WTC11 (cell line): Measurements from ENCODE around the gene GALK2. TPM values are rescaled to one million over a fixed set of nuclear protein-coding genes. Genes with fewer than 3 reads are reported as not detected.

ENCODE experiments used
- ATAC-seq: fragments of 200-7000 bp; cut with Tn5 transposase; 2 replicates; pipeline ENCODE4 v1.10.0; 2021; ENCODE audit warnings: mild to moderate bottlenecking, moderate library complexity
- CTCF ChIA-PET: fragments of 300-600 bp; sonication (Branson Sonifier 250); formaldehyde crosslinking; loops from one replicate; lab custom pipeline; 2021; ENCODE audit warnings: antibody characterized with exemption; lab: Charles Lee
- POLR2A ChIA-PET: fragments of 350-600 bp; sonication (Branson Sonifier 250); formaldehyde crosslinking; loops from one replicate; lab custom pipeline; 2021; ENCODE audit warnings: antibody characterized with exemption; lab: Charles Lee
- DNase-seq: peaks from one replicate; pipeline ENCODE4 v3.0.0; 2021; ENCODE audit warnings: low spot score
- H3K27ac Mint-ChIP-seq: 2 replicates; pipeline ENCODE4 v1.8.0; 2021; ENCODE audit warnings: mixed read lengths
- H3K27me3 Mint-ChIP-seq: 2 replicates; pipeline ENCODE4 v1.8.0; 2021; ENCODE audit warnings: low read depth, mild to moderate bottlenecking, moderate library complexity, mixed read lengths
- H3K36me3 Mint-ChIP-seq: 2 replicates; pipeline ENCODE4 v1.8.0; 2021; ENCODE audit warnings: mixed read lengths
- H3K4me1 Mint-ChIP-seq: 2 replicates; pipeline ENCODE4 v1.8.0; 2022; ENCODE audit warnings: mixed read lengths
- H3K4me3 Mint-ChIP-seq: 2 replicates; pipeline ENCODE4 v1.8.0; 2021; ENCODE audit warnings: mild to moderate bottlenecking, moderate library complexity, mixed read lengths
- H3K9me3 Mint-ChIP-seq: 2 replicates; pipeline ENCODE4 v1.8.0; 2021; ENCODE audit warnings: mixed read lengths
- ATF2 ChIP-seq: sonication (generic); formaldehyde crosslinking; IDR thresholded peaks from 2 replicates; pipeline ENCODE4 v1.8.1; 2022; ENCODE audit warnings: low read depth, missing genetic modification reagents, borderline replicate concordance
- CREB1 ChIP-seq: sonication (generic); formaldehyde crosslinking; IDR thresholded peaks from 2 replicates; pipeline ENCODE4 v1.8.0; 2023; ENCODE audit warnings: mild to moderate bottlenecking, missing genetic modification reagents
- E2F1 ChIP-seq: sonication (generic); formaldehyde crosslinking; IDR thresholded peaks from 2 replicates; pipeline ENCODE4 v1.8.0; 2022; ENCODE audit warnings: mild to moderate bottlenecking, missing genetic modification reagents
- E2F5 ChIP-seq: sonication (generic); formaldehyde crosslinking; IDR thresholded peaks from 2 replicates; pipeline ENCODE4 v1.8.1; 2022; ENCODE audit warnings: mild to moderate bottlenecking, moderate library complexity, missing genetic modification reagents
- ELF4 ChIP-seq: sonication (generic); formaldehyde crosslinking; IDR thresholded peaks from 2 replicates; pipeline ENCODE4 v1.8.1; 2022; ENCODE audit warnings: low read depth, mild to moderate bottlenecking, moderate library complexity, missing genetic modification reagents
- ETV6 ChIP-seq: sonication (generic); formaldehyde crosslinking; IDR thresholded peaks from 2 replicates; pipeline ENCODE4 v1.8.1; 2022; ENCODE audit warnings: mild to moderate bottlenecking, missing genetic modification reagents
- FOXJ3 ChIP-seq: sonication (generic); formaldehyde crosslinking; IDR thresholded peaks from 2 replicates; pipeline ENCODE4 v1.9.0; 2021; ENCODE audit warnings: missing genetic modification reagents, mild to moderate bottlenecking, borderline replicate concordance
- FOXK1 ChIP-seq: sonication (generic); formaldehyde crosslinking; IDR thresholded peaks from 2 replicates; pipeline ENCODE4 v1.8.0; 2022; ENCODE audit warnings: mild to moderate bottlenecking, moderate library complexity, missing genetic modification reagents
- FOXP4 ChIP-seq: sonication (generic); formaldehyde crosslinking; IDR thresholded peaks from 2 replicates; pipeline ENCODE4 v1.8.0; 2022; ENCODE audit warnings: mild to moderate bottlenecking, missing genetic modification reagents
- GABPB1 ChIP-seq: sonication (generic); formaldehyde crosslinking; IDR thresholded peaks from 2 replicates; pipeline ENCODE4 v1.8.1; 2023; ENCODE audit warnings: mild to moderate bottlenecking, missing genetic modification reagents
- GTF2I ChIP-seq: fragments of 250-450 bp; sonication (Bioruptor Pico); conservative IDR thresholded peaks from 2 replicates; pipeline ENCODE4 v1.4.0; 2021; ENCODE audit warnings: mild to moderate bottlenecking
- HMGXB4 ChIP-seq: sonication (generic); formaldehyde crosslinking; IDR thresholded peaks from 2 replicates; pipeline ENCODE4 v1.8.1; 2023; ENCODE audit warnings: mild to moderate bottlenecking, moderate library complexity, missing genetic modification reagents
- MLX ChIP-seq: sonication (generic); formaldehyde crosslinking; IDR thresholded peaks from 2 replicates; pipeline ENCODE4 v1.8.1; 2023; ENCODE audit warnings: mild to moderate bottlenecking, missing genetic modification reagents, moderate library complexity
- NR2C2 ChIP-seq: sonication (generic); formaldehyde crosslinking; IDR thresholded peaks from 2 replicates; pipeline ENCODE4 v1.8.0; 2022; ENCODE audit warnings: mild to moderate bottlenecking, missing genetic modification reagents
- RELA ChIP-seq: sonication (generic); formaldehyde crosslinking; IDR thresholded peaks from 2 replicates; pipeline ENCODE4 v1.8.1; 2022; ENCODE audit warnings: missing genetic modification reagents, mild to moderate bottlenecking, borderline replicate concordance
- SMAD4 ChIP-seq: sonication (generic); formaldehyde crosslinking; IDR thresholded peaks from 2 replicates; pipeline ENCODE4 v1.8.0; 2022; ENCODE audit warnings: mild to moderate bottlenecking, missing genetic modification reagents
- SP1 ChIP-seq: sonication (generic); formaldehyde crosslinking; conservative IDR thresholded peaks from 2 replicates; pipeline ENCODE4 v1.8.1; 2022; ENCODE audit warnings: missing genetic modification reagents
- TEAD1 ChIP-seq: sonication (generic); formaldehyde crosslinking; IDR thresholded peaks from 2 replicates; pipeline ENCODE4 v1.8.0; 2022; ENCODE audit warnings: mild to moderate bottlenecking, missing genetic modification reagents
- TP53 ChIP-seq: sonication (generic); formaldehyde crosslinking; IDR thresholded peaks from 2 replicates; pipeline ENCODE4 v1.8.1; 2023; ENCODE audit warnings: mild to moderate bottlenecking, missing genetic modification reagents
- USF1 ChIP-seq: sonication (generic); formaldehyde crosslinking; IDR thresholded peaks from 2 replicates; pipeline ENCODE4 v1.8.0; 2022; ENCODE audit warnings: mild to moderate bottlenecking, missing genetic modification reagents
- ZBTB43 ChIP-seq: sonication (generic); formaldehyde crosslinking; IDR thresholded peaks from 2 replicates; pipeline ENCODE4 v1.8.1; 2023; ENCODE audit warnings: mild to moderate bottlenecking, missing genetic modification reagents
- ZNF219 ChIP-seq: sonication (generic); formaldehyde crosslinking; IDR thresholded peaks from 2 replicates; pipeline ENCODE4 v1.8.0; 2023; ENCODE audit warnings: missing genetic modification reagents, mild to moderate bottlenecking, borderline replicate concordance
- ZNF232 ChIP-seq: sonication (generic); formaldehyde crosslinking; IDR thresholded peaks from 2 replicates; pipeline ENCODE4 v1.8.0; 2022; ENCODE audit warnings: mild to moderate bottlenecking, missing genetic modification reagents
- ZNF317 ChIP-seq: sonication (generic); formaldehyde crosslinking; IDR thresholded peaks from 2 replicates; pipeline ENCODE4 v1.8.1; 2023; ENCODE audit warnings: low read depth, mild to moderate bottlenecking, moderate library complexity, missing genetic modification reagents, borderline replicate concordance
- ZSCAN18 ChIP-seq: fragments of 250-450 bp; sonication (Bioruptor Pico); IDR thresholded peaks from 2 replicates; pipeline ENCODE4 v2.1.2; 2022; ENCODE audit warnings: mild to moderate bottlenecking, moderate library complexity
- total RNA-seq: library from RNA; stranded (reverse); gene quantifications from 3 replicates; pipeline ENCODE4 v1.2.3, GENCODE V29; 2021

The GALK2 gene
- total RNA-seq, 1 experiment from 2014 or later, result 16.9 TPM

- 0 out of 2 replicates have a peak, but pooled peaks have one; percentile 36 for TF ChIP-seq MLX (CRISPR knock-in tag)
- TF ChIP-seq HMGXB4, result peak; percentile 59; the same call in 1 of the 2 replicates
- peak; percentile 92 for TF ChIP-seq CREB1
- TF ChIP-seq ZSCAN18 (CRISPR knock-in tag), result no peak
- TF ChIP-seq USF1, result peak; percentile 58; the same call in 1 of the 2 replicates
- peak; percentile 89 for TF ChIP-seq E2F5 (CRISPR knock-in tag)
- TF ChIP-seq ZNF232, result peak; percentile 96
- peak; percentile 84 for TF ChIP-seq TEAD1 (CRISPR knock-in tag)
- TF ChIP-seq SP1 (CRISPR knock-in tag), result peak; percentile 56; the same call in 1 of the 2 replicates
- no peak for TF ChIP-seq ZBTB43 (CRISPR knock-in tag)
- no peak for TF ChIP-seq NR2C2 (CRISPR knock-in tag)
- peak; percentile 76; the same call in 1 of the 2 replicates for TF ChIP-seq ETV6 (CRISPR knock-in tag)
- TF ChIP-seq GABPB1, result no peak; the same call in 1 of the 2 replicates
These were observed at the start of gene GALK2 (continued) for GRCh38 chr15:49169880-49170597.

- Mint-ChIP-seq H3K4me1 (peaks cover 6% of the 10 kb centered on the region), H3K9me3 (no peaks in the 10 kb centered on the region)
These were observed 49.2 kb upstream of the GALK2 start for GRCh38 chr15:49120832-49121231.

GRCh38 chr15:49121901-49122300 is 48.1 kb upstream of the GALK2 start:
- ChIA-PET CTCF (interaction anchor here (1.1 kb wide), 1 partner anchor 146 kb away, joined by 4 read pairs; no protein-coding TSS in a partner anchor), POLR2A (no interaction called here)
- Mint-ChIP-seq H3K27ac (no peak overlapping the region), H3K27me3 (no peaks in the 10 kb centered on the region), H3K4me3 (no peak overlapping the region), H3K36me3 (no peaks in the 10 kb centered on the region), H3K4me1 (peaks cover 6% of the 10 kb centered on the region), H3K9me3 (no peaks in the 10 kb centered on the region)
- ATAC-seq (no peak), DNase-seq (no peak)
- TF ChIP-seq ELF4 (no peak), FOXJ3 (CRISPR knock-in tag) (no peak), E2F1 (CRISPR knock-in tag) (no peak), FOXP4 (CRISPR knock-in tag) (no peak), SMAD4 (CRISPR knock-in tag) (no peak), ATF2 (CRISPR knock-in tag) (no peak)

More at GRCh38 chr15:49120832-49121231, 49.2 kb upstream of the GALK2 start:
- DNase-seq, result no peak
- ChIA-PET POLR2A (no interaction called here), CTCF (no interaction called here)
- TF ChIP-seq RELA (CRISPR knock-in tag) (no peak), GTF2I (CRISPR knock-in tag) (no peak), TP53 (CRISPR knock-in tag) (no peak), ZNF317 (CRISPR knock-in tag) (no peak), ZNF219 (no peak), FOXJ3 (CRISPR knock-in tag) (no peak), FOXK1 (CRISPR knock-in tag) (no peak)
- Mint-ChIP-seq H3K27me3 (no peaks in the 10 kb centered on the region), H3K36me3 (no peaks in the 10 kb centered on the region), H3K4me3 (no peak overlapping the region), H3K27ac (peak overlapping the region; percentile 12)
- ATAC-seq, result no peak
